MM.1S (cell line): ENCODE measurements around the gene E2F3.
A peak's percentile ranks its signal among the peaks of the same experiment; 100 is the strongest.

Source experiments
- DNase-seq: peaks from one replicate; pipeline ENCODE4 v3.0.0-alpha.2; 2015
- H2AFZ ChIP-seq: fragments of 300-600 bp; sonication (generic); 2 replicates; pipeline ENCODE4 v1.6.0; 2016; ENCODE audit warnings: antibody characterized with exemption, low read length
- H3F3A ChIP-seq: fragments of 300-600 bp; sonication (generic); 2 replicates; pipeline ENCODE4 v1.6.1; 2016; ENCODE audit warnings: mild to moderate bottlenecking, antibody characterized with exemption, low read length, moderate library complexity, mixed read lengths; ENCODE audit not compliant: insufficient read depth
- H3K27ac ChIP-seq: fragments of 300-600 bp; sonication (generic); 2 replicates; pipeline ENCODE4 v1.5.1; 2016; ENCODE audit warnings: mild to moderate bottlenecking, low read length
- H3K27me3 ChIP-seq: fragments of 300-600 bp; sonication (generic); replicated peaks from 2 replicates; pipeline ENCODE4 v1.6.0; 2016; ENCODE audit warnings: low read length; ENCODE audit not compliant: insufficient read depth
- H3K36me3 ChIP-seq: fragments of 300-600 bp; sonication (generic); replicated peaks from 2 replicates; pipeline ENCODE4 v1.6.1; 2016; ENCODE audit warnings: mild to moderate bottlenecking, low read length, mixed read lengths; ENCODE audit not compliant: insufficient read depth
- H3K4me1 ChIP-seq: fragments of 300-600 bp; sonication (generic); 2 replicates; pipeline ENCODE4 v1.6.1; 2016; ENCODE audit warnings: low read length, mixed read lengths
- H3K4me2 ChIP-seq: fragments of 300-600 bp; sonication (generic); 2 replicates; pipeline ENCODE4 v1.6.0; 2016; ENCODE audit warnings: low read depth, low read length
- H3K4me3 ChIP-seq: fragments of 300-600 bp; sonication (generic); 2 replicates; pipeline ENCODE4 v1.5.1; 2016; ENCODE audit warnings: low read length, mixed read lengths
- H3K79me2 ChIP-seq: fragments of 300-600 bp; sonication (generic); 2 replicates; pipeline ENCODE4 v1.6.1; 2016; ENCODE audit warnings: mixed run types, low read length, mixed read lengths
- H3K9ac ChIP-seq: fragments of 300-600 bp; sonication (generic); 2 replicates; pipeline ENCODE4 v1.6.1; 2016; ENCODE audit warnings: low read length, mixed read lengths
- H3K9me2 ChIP-seq: fragments of 300-600 bp; sonication (generic); replicated peaks from 2 replicates; pipeline ENCODE4 v1.6.1; 2016; ENCODE audit warnings: mild to moderate bottlenecking, low read length, mixed read lengths; ENCODE audit not compliant: insufficient read depth
- H3K9me3 ChIP-seq: fragments of 300-600 bp; sonication (generic); replicated peaks from 2 replicates; pipeline ENCODE4 v1.6.1; 2016; ENCODE audit warnings: mild to moderate bottlenecking, low read length, mixed read lengths; ENCODE audit not compliant: insufficient read depth
- H4K20me1 ChIP-seq: fragments of 300-600 bp; sonication (generic); 2 replicates; pipeline ENCODE4 v1.6.1; 2016; ENCODE audit warnings: mild to moderate bottlenecking, low read length, moderate library complexity, mixed read lengths; ENCODE audit not compliant: insufficient read depth
- EZH2 ChIP-seq: fragments of 300-600 bp; sonication (generic); optimal IDR thresholded peaks from 2 replicates; pipeline ENCODE3; 2017; ENCODE audit warnings: low read depth, mild to moderate bottlenecking, antibody characterized with exemption, low read length, mixed read lengths
- EZH2phosphoT487 ChIP-seq: fragments of 300-600 bp; sonication (generic); IDR thresholded peaks from 2 replicates; pipeline ENCODE4 v1.6.1; 2018; ENCODE audit warnings: antibody characterized with exemption, low read length
- TF ChIP-seq, protein P1 (sequence below): fragments of 300-600 bp; sonication (generic); IDR thresholded peaks from 2 replicates; pipeline ENCODE4 v1.5.1; 2016; ENCODE audit warnings: antibody characterized with exemption, low read length, mixed read lengths

The E2F3 gene

DNA sequence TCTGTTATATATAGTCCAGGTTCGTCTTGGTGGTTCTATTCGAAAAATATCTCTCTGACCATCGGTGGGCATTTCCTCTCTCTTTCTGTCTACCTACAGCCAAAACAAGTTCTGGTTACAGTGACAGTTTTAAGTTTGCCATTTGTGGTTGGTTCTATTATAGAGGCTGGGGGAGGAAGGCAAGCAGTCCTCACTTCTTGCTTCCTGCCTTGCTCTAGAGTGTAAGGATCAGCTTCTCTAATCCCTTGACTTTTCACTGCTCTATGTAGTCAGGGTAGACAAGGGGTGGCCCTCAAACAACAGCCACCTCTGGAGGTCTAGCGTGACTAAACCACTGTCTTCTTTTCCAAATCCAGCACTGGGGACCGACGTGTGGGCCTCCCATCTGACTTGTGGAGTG lies 16.1 kb downstream of the E2F3 start:
- Histone ChIP-seq H3K79me2 (peaks cover 99% of the 10 kb centered on the region), H3K9me2 (no peaks in the 10 kb centered on the region), H4K20me1 (peaks cover 41% of the 10 kb centered on the region), H3K9me3 (no peaks in the 10 kb centered on the region), H3K27me3 (no peaks in the 10 kb centered on the region), H3K27ac (no peak overlapping the region), H3K4me2 (no peak overlapping the region), H3K36me3 (no peaks in the 10 kb centered on the region; the same call in 1 of the 2 replicates), H2AFZ (no peak overlapping the region), H3K9ac (no peak overlapping the region), H3F3A (no peaks in the 10 kb centered on the region), H3K4me1 (peaks cover 24% of the 10 kb centered on the region; the same call in 1 of the 2 replicates), H3K4me3 (no peak overlapping the region)
- DNase-seq, result no peak
- TF ChIP-seq EZH2phosphoT487 (no peak), EZH2 (no peak)
- TF ChIP-seq, protein P1, sequence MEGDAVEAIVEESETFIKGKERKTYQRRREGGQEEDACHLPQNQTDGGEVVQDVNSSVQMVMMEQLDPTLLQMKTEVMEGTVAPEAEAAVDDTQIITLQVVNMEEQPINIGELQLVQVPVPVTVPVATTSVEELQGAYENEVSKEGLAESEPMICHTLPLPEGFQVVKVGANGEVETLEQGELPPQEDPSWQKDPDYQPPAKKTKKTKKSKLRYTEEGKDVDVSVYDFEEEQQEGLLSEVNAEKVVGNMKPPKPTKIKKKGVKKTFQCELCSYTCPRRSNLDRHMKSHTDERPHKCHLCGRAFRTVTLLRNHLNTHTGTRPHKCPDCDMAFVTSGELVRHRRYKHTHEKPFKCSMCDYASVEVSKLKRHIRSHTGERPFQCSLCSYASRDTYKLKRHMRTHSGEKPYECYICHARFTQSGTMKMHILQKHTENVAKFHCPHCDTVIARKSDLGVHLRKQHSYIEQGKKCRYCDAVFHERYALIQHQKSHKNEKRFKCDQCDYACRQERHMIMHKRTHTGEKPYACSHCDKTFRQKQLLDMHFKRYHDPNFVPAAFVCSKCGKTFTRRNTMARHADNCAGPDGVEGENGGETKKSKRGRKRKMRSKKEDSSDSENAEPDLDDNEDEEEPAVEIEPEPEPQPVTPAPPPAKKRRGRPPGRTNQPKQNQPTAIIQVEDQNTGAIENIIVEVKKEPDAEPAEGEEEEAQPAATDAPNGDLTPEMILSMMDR, result no peak

DNA sequence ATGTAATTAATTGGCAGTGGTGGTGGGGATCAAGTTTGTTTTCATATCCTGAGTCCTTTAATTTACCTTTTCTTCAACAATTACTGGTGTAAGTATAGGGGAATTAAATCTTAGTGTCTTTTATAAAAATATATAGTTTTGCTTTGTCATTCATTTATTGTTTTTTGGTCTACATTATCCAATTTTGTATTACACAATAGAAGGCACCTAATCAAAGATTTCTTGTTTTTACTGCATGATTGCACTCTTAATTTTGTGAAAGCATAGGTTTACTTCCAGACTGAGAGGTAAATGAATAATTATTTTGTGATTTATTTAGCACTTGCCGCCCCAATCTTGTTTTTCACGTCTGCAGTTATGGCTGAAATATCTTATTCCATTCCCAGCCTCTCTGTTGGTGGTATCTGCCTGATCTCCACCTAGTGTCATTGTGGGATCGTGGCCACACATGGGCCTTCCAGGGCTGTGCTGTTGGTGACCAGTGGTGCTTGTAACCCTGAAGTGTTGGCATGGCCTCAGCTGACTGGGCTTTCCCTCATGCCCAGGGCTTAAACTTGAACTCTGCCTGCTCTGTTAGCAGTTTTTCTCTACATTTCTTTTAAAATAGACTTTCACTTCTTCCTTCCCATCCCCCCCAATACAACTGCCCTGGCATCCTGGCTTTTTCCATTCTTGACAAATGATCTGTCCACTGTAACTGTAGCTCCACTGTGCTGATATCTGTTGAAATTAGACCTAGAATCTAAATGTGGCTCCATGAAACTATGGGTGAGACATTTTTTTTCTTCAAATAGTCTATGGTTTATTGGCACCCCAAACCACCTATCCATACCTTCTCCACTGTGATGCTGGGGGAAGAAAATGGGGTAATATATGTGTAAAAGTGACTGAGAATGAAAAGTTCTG lies 24.8 kb downstream of the E2F3 start:
- H4K20me1 ChIP-seq, result peaks cover 25% of the 10 kb centered on the region; the same call in 1 of the 2 replicates
- TF ChIP-seq EZH2phosphoT487 (no peak), EZH2 (no peak)
- TF ChIP-seq, protein P1, result no peak
- DNase-seq, result no peak
- peaks cover 95% of the 10 kb centered on the region for H3K79me2 ChIP-seq
- no peak overlapping the region for H3K4me3 ChIP-seq
- H3F3A ChIP-seq, result peaks cover 5% of the 10 kb centered on the region; the same call in 1 of the 2 replicates
- H3K36me3 ChIP-seq, result peaks cover 6% of the 10 kb centered on the region
- H2AFZ ChIP-seq, result no peak overlapping the region
- H3K4me2 ChIP-seq, result no peak overlapping the region
- no peaks in the 10 kb centered on the region for H3K9me3 ChIP-seq
- H3K9ac ChIP-seq, result no peak overlapping the region
- peaks cover 16% of the 10 kb centered on the region for H3K4me1 ChIP-seq
- no peak overlapping the region for H3K27ac ChIP-seq
- H3K27me3 ChIP-seq, result no peaks in the 10 kb centered on the region
- H3K9me2 ChIP-seq, result no peaks in the 10 kb centered on the region

DNA sequence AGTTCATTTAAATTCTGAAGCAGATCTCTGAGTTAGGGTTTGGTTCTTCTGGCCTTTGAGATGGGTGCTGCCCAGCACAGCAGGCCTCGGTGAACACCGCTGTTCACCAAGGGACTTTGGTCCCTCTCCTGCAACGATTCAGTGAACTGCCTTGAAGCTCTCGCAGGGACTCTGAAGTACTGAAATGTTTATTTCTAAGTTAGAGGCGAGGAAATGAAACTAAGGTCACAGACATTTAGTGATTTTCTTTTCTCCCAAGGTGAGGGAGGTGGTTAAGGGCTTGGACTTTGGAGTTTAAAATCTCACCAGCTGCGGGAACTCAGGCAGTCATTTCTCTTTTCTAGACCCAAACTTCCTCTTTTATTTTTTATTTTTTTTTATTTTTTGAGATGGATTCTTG lies 26.2 kb downstream of the E2F3 start:
- H4K20me1 ChIP-seq, result peaks cover 16% of the 10 kb centered on the region; the same call in 1 of the 2 replicates
- H3K9me3 ChIP-seq, result no peaks in the 10 kb centered on the region
- H3K27me3 ChIP-seq, result no peaks in the 10 kb centered on the region
- H2AFZ ChIP-seq, result no peak overlapping the region
- H3K36me3 ChIP-seq, result peaks cover 7% of the 10 kb centered on the region
- peak overlapping the region; percentile 19; the same call in 1 of the 2 replicates for H3K27ac ChIP-seq
- no peak overlapping the region for H3K4me2 ChIP-seq
- peaks cover 95% of the 10 kb centered on the region for H3K79me2 ChIP-seq
- H3K4me1 ChIP-seq, result peaks cover 16% of the 10 kb centered on the region
- no peak overlapping the region for H3K4me3 ChIP-seq
- H3K9me2 ChIP-seq, result no peaks in the 10 kb centered on the region
- DNase-seq, result no peak
- peaks cover 5% of the 10 kb centered on the region; the same call in 1 of the 2 replicates for H3F3A ChIP-seq
- H3K9ac ChIP-seq, result no peak overlapping the region
- TF ChIP-seq, protein P1, result no peak
- no peak for TF ChIP-seq EZH2
- no peak for TF ChIP-seq EZH2phosphoT487
